Calu3 (cell line): ENCODE data around the gene RNU1-3. TPM values are rescaled to one million over a fixed set of nuclear protein-coding genes. Genes with fewer than 3 reads are reported as not detected.
"Not testable (repeated sequence)": the region's sequence is repeated elsewhere in the genome, so short reads cannot be mapped to it uniquely, and the experiment has no call there.

ENCODE experiments used
- BruUV-seq: library from RNA; stranded (reverse); fragments of 400-500 nt; replicated peaks from 2 replicates; lab custom pipeline; 2021; lab: Mats Ljungman, UMichigan
- CTCF ChIA-PET: fragments of 300-600 bp; sonication (Branson Sonifier 250); formaldehyde crosslinking; loops from one replicate; lab custom pipeline; 2022; ENCODE audit warnings: antibody characterized with exemption; lab: Charles Lee
- DNase-seq: peaks from one replicate; pipeline ENCODE4 v3.0.0; 2022
- H3K27ac Mint-ChIP-seq: one replicate; pipeline ENCODE4 v1.8.0; 2022; ENCODE audit warnings: mixed read lengths; ENCODE audit not compliant: unreplicated experiment
- H3K27me3 Mint-ChIP-seq: one replicate; pipeline ENCODE4 v1.8.0; 2022; ENCODE audit warnings: mixed read lengths; ENCODE audit not compliant: unreplicated experiment
- H3K36me3 Mint-ChIP-seq: one replicate; pipeline ENCODE4 v1.8.0; 2022; ENCODE audit warnings: mild to moderate bottlenecking, moderate library complexity, mixed read lengths; ENCODE audit not compliant: insufficient read depth, unreplicated experiment
- H3K4me1 Mint-ChIP-seq: one replicate; pipeline ENCODE4 v1.8.0; 2022; ENCODE audit warnings: mild to moderate bottlenecking, low read depth, mixed read lengths; ENCODE audit not compliant: unreplicated experiment
- H3K4me3 Mint-ChIP-seq: one replicate; pipeline ENCODE4 v1.8.0; 2022; ENCODE audit warnings: mild to moderate bottlenecking, low read depth, moderate library complexity, mixed read lengths; ENCODE audit not compliant: unreplicated experiment
- H3K9me3 Mint-ChIP-seq: one replicate; pipeline ENCODE4 v1.8.0; 2022; ENCODE audit warnings: low read depth, mixed read lengths; ENCODE audit not compliant: unreplicated experiment
- CTCF ChIP-seq: fragments of 200-600 bp; IDR thresholded peaks from one replicate; pipeline ENCODE4 v1.8.0; 2022; ENCODE audit warnings: antibody characterized with exemption; ENCODE audit not compliant: unreplicated experiment
- intact Hi-C: fragments of 100-400 bp; cut with micrococcal nuclease; formaldehyde crosslinking; loops from one replicate; pipeline ENCODE4 v1.10.0; 2022; ENCODE audit not compliant: unreplicated experiment
- total RNA-seq: library from RNA; stranded (reverse); gene quantifications from 2 replicates; pipeline ENCODE4 v1.2.3, GENCODE V29; 2022

Gene RNU1-3
- total RNA-seq, 1 experiment from 2014 or later = 1,678 TPM

GRCh38 chr1:16630661-16631247, 36.0 kb downstream of the RNU1-3 start:
- no peaks in the 10 kb centered on the region for H3K27me3 Mint-ChIP-seq
- no peak overlapping the region for H3K4me3 Mint-ChIP-seq
- intact Hi-C loops = no loop called here
- no peaks in the 10 kb centered on the region for H3K9me3 Mint-ChIP-seq
- BruUV-seq = no TSS peak
- no peaks in the 10 kb centered on the region for H3K4me1 Mint-ChIP-seq
- peaks cover 34% of the 10 kb centered on the region for H3K36me3 Mint-ChIP-seq
- no peak for TF ChIP-seq CTCF
- no peak for DNase-seq
- H3K27ac Mint-ChIP-seq = no peak overlapping the region
- CTCF ChIA-PET = interaction anchor here (0.6 kb wide), 1 partner anchor 21 kb away, joined by 3 read pairs; no protein-coding TSS in a partner anchor

- H3K36me3 Mint-ChIP-seq = peaks cover 38% of the 10 kb centered on the region
- H3K4me1 Mint-ChIP-seq, CTCF ChIA-PET, H3K27ac Mint-ChIP-seq, BruUV-seq, DNase-seq, H3K9me3 Mint-ChIP-seq, intact Hi-C loops, H3K27me3 Mint-ChIP-seq, H3K4me3 Mint-ChIP-seq: not testable (repeated sequence)
Measured at GRCh38 chr1:16629916-16630530, 36.7 kb downstream of the RNU1-3 start.

- H3K9me3 Mint-ChIP-seq = no peaks in the 10 kb centered on the region
- no peak for DNase-seq
- intact Hi-C loops = no loop called here
- no TSS peak for BruUV-seq
- no peaks in the 10 kb centered on the region for H3K4me1 Mint-ChIP-seq
- H3K4me3 Mint-ChIP-seq = no peak overlapping the region
- no peak overlapping the region for H3K27ac Mint-ChIP-seq
- no peak for TF ChIP-seq CTCF
- no peaks in the 10 kb centered on the region for H3K27me3 Mint-ChIP-seq
- peaks cover 27% of the 10 kb centered on the region for H3K36me3 Mint-ChIP-seq
- CTCF ChIA-PET = interaction anchor here (0.7 kb wide), 1 partner anchor 275 kb away, joined by 3 read pairs; no protein-coding TSS in a partner anchor
Measured at GRCh38 chr1:16628361-16629111, 38.2 kb downstream of the RNU1-3 start.

- intact Hi-C loops, DNase-seq, H3K27me3 Mint-ChIP-seq, H3K9me3 Mint-ChIP-seq, H3K4me1 Mint-ChIP-seq, CTCF ChIA-PET, BruUV-seq, H3K4me3 Mint-ChIP-seq, H3K27ac Mint-ChIP-seq: not testable (repeated sequence)
- H3K36me3 Mint-ChIP-seq = peaks cover 19% of the 10 kb centered on the region
Measured at GRCh38 chr1:16626409-16626983, 40.3 kb downstream of the RNU1-3 start.
